Naive B cell (primary cell): ENCODE results near the gene WIPF3. TPM values are rescaled to one million over a fixed set of nuclear protein-coding genes. Genes with fewer than 3 reads are reported as not detected.

Source experiments
- ATAC-seq, 2 donors: fragments of 150-1000 bp; cut with Tn5 transposase; 2 replicates each; pipeline ENCODE4 v1.10.0; 2021; ENCODE audit warnings: low read depth in 2 of 2, mild to moderate bottlenecking in 2 of 2, moderate library complexity in 2 of 2
- DNase-seq: peaks from one replicate; pipeline ENCODE4 v3.0.0; 2022
- H3K27ac Mint-ChIP-seq, 6 donors: one replicate each; pipeline ENCODE4 v1.8.0; 2020 to 2022; ENCODE audit warnings: mild to moderate bottlenecking in 6 of 6, mixed read lengths in 6 of 6, moderate library complexity in 5 of 6, inconsistent platforms in 2 of 6
- H3K27me3 Mint-ChIP-seq, 3 donors: one replicate each; pipeline ENCODE4 v1.8.0; 2021 to 2022; ENCODE audit warnings: mixed read lengths in 3 of 3, mild to moderate bottlenecking in 1 of 3
- H3K36me3 Mint-ChIP-seq, 2 donors: one replicate each; pipeline ENCODE4 v1.8.0; 2020 to 2022; ENCODE audit warnings: mixed read lengths in 2 of 2, inconsistent platforms in 1 of 2, mild to moderate bottlenecking in 1 of 2
- H3K4me1 Mint-ChIP-seq, 3 donors: one replicate each; pipeline ENCODE4 v1.8.0; 2020 to 2022; ENCODE audit warnings: mixed read lengths in 3 of 3, inconsistent platforms in 1 of 3, mild to moderate bottlenecking in 1 of 3, moderate library complexity in 1 of 3
- H3K4me3 Mint-ChIP-seq, 8 donors: one replicate each; pipeline ENCODE4 v1.8.0; 2020 to 2022; ENCODE audit warnings: mild to moderate bottlenecking in 8 of 8, mixed read lengths in 8 of 8, moderate library complexity in 8 of 8, inconsistent platforms in 2 of 8
- H3K9me3 Mint-ChIP-seq, 7 donors: one replicate each; pipeline ENCODE4 v1.8.0; 2020 to 2022; ENCODE audit warnings: mixed read lengths in 7 of 7, mild to moderate bottlenecking in 5 of 7, inconsistent platforms in 2 of 7, moderate library complexity in 1 of 7
- polyA plus RNA-seq, 6 donors: library from polyadenylated mRNA; unstranded; fragments of 300-500 nt; fragmentation: Illumina TruSeq; gene quantifications; one replicate each; pipeline ENCODE4 v1.2.3, GENCODE V29; 2021; ENCODE audit warnings: low read depth in 6 of 6

WIPF3 gene
- polyA plus RNA-seq, 6 donors from 2014 or later, result 0.16 TPM; not detected in 5

DNA sequence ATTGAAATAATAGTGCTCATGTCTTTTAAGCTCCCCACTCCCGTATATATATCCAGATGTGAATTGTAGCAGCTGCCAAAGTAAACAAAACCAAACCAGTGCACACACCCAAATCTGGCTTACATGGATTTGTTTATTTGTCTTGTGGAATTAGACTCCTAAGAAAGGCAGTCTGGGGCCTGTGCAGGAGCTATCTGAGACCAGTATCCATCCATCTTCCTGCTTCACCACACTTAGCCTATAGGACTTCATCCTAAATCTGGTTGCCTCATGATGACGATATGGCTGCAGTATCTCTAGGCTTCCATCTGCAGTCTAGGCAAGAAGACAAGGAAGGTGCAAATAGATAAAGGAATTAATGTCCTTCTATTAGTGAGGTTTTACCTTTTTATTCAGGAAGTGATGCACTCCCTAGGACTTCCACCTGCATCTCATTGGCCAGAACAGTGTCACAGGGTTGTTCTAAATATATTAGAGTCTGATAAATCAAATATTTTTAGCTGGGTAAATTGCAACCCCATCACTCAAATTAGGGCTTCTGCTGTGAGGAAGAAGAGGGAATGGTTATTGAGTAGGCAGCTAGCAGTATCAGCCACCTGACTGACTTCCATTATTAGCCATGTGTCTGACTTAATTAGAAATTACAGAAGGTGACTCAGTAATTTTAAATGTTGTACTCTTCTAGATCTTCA is 6.0 kb downstream of the WIPF3 start:
- Mint-ChIP-seq H3K4me3 (no peak overlapping the region), H3K27me3 (peaks cover 52 to 72% (median 60%) of the 10 kb centered on the region in 3 donors), H3K36me3 (no peaks in the 10 kb centered on the region), H3K4me1 (peaks cover 0 to 5% (median 0%) of the 10 kb centered on the region in 3 donors), H3K27ac (no peak overlapping the region), H3K9me3 (no peaks in the 10 kb centered on the region)
- no peak for DNase-seq
- ATAC-seq, result no peak

DNA sequence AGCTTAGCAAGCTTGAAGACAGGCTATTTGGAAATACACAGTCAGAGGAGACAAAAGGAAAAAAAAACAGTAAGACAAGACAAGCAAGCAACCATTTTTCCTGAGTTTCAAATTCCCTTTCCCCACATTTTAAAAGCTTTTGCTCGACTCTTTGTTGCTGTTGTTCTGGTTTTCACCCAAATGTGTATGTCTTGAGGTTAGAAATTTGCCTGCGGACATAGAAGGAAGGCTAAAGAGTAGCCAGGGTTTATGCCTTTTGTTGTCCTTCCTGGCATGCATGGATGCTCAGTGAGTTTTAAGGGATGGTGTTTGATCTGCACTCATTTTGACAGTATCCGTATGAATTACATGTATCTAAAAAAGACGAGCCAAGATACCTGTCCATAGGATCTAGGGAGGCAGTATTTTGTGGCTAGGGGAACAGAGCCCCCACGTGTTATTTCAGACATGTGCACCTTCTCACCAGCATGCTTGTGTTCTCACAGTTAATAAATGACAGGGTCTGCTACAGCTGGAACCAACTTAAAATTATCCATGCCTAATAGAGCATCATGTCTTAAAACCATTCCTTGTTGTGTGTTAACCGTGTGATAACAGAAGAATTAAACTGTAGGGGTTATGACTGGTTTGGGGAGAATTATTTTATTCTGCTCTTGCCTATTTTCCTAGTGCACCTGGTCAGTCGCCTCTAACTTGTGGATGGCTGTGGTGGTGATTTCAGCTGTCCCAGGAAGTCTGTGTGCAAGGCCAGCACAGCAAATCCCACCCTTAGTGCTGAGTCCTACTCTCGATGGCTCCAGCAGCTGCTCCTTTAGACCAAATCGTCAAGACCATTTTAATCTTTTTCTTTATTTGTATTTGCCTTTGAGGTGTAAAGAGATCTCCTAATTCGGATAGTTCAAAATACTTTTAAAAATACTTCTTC is 9.1 kb downstream of the WIPF3 start:
- Mint-ChIP-seq H3K36me3 (no peaks in the 10 kb centered on the region), H3K27ac (no peak overlapping the region), H3K4me1 (no peaks in the 10 kb centered on the region), H3K27me3 (peaks cover 24 to 44% (median 32%) of the 10 kb centered on the region in 3 donors), H3K9me3 (peaks cover 0 to 1% (median 0%) of the 10 kb centered on the region in 7 donors), H3K4me3 (no peak overlapping the region)
- DNase-seq, result no peak
- no peak for ATAC-seq

DNA sequence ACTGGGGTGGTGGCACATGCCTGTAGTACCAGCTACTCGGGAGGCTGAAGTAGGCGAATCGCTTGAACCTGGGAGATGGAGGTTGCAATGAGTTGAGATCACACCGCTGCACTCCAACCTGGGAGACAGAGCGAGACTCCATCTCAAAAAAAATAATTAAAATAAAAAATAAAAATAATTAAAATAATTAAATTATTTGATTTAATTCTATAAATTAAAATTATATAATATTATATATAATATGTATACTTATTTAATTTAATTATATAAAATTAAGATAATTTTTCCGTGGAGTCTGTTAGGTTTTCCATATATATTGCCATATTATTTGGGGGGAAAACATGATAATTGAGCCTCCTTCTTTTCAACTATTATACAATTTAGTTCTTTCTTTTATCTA is 12.0 kb downstream of the WIPF3 start:
- no peak for ATAC-seq
- peaks cover 10 to 46% (median 42%) of the 10 kb centered on the region in 3 donors for H3K27me3 Mint-ChIP-seq
- H3K4me1 Mint-ChIP-seq, result no peaks in the 10 kb centered on the region
- H3K27ac Mint-ChIP-seq, result no peak overlapping the region
- DNase-seq, result no peak
- H3K9me3 Mint-ChIP-seq, result peaks cover 0 to 2% (median 0%) of the 10 kb centered on the region in 7 donors
- no peak overlapping the region for H3K4me3 Mint-ChIP-seq
- H3K36me3 Mint-ChIP-seq, result no peaks in the 10 kb centered on the region

DNA sequence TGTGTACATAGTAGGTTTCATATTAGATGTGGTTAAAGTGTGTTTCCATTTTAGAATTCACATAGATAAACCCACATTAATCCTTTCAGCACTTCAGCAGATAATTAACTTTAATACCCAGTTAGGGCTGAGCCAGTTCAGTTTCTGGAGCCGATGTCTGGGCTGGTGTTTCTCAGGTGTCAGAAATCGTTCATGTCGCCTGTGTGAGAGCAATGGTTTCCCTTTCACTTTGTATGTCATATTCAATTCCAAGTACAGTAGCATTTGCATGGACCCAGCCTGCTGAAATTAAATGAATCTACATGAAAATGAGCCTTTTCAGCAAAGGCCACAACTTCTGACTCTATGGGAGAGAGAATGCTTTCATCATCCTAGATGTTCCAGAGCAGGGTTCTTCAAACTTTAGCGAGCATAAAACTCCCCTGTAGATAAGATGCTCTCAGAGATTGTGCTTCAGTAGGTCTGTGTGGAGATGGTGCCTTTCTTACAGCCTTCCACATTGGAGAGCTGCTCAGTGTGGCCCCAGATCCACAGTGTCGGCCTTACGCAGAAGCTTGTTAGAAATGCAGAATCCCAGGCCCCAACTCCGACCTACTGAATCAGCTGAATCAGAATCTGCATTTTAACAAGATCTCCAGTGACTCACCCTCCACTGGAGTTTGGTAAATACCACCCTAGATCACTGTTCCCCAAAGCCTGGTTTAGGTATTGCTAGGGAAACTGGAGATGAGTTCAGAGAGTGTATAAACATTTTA is 19.6 kb downstream of the WIPF3 start:
- Mint-ChIP-seq H3K36me3 (no peaks in the 10 kb centered on the region), H3K27ac (no peak overlapping the region), H3K4me1 (peaks cover 0 to 2% (median 0%) of the 10 kb centered on the region in 3 donors), H3K9me3 (peaks cover 0 to 2% (median 0%) of the 10 kb centered on the region in 7 donors), H3K27me3 (peaks cover 4 to 36% (median 21%) of the 10 kb centered on the region in 3 donors), H3K4me3 (peak overlapping the region in 5 of 8 donors; percentile 5 to 54 (median 46))
- no peak for ATAC-seq
- no peak for DNase-seq

DNA sequence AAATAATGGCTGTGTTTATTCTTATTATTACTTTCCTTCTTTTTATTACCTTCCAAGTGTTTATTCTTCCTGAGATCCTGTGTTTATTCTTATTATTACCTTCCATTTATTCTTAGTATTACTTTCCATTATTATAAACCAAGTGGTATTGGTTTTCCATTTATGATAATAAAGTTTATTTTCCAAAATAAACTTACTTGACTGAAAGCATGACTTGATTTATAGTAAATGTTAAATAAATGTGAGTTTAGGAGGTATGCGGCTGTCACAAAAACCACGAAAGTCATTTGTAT is 20.2 kb downstream of the WIPF3 start:
- peaks cover 9 to 31% (median 17%) of the 10 kb centered on the region in 3 donors for H3K27me3 Mint-ChIP-seq
- no peak overlapping the region for H3K4me3 Mint-ChIP-seq
- H3K9me3 Mint-ChIP-seq, result peaks cover 0 to 6% (median under 1%) of the 10 kb centered on the region in 7 donors
- peaks cover 0 to 2% (median 0%) of the 10 kb centered on the region in 3 donors for H3K4me1 Mint-ChIP-seq
- no peak overlapping the region for H3K27ac Mint-ChIP-seq
- no peaks in the 10 kb centered on the region for H3K36me3 Mint-ChIP-seq
- ATAC-seq (no peak), DNase-seq (no peak)

DNA sequence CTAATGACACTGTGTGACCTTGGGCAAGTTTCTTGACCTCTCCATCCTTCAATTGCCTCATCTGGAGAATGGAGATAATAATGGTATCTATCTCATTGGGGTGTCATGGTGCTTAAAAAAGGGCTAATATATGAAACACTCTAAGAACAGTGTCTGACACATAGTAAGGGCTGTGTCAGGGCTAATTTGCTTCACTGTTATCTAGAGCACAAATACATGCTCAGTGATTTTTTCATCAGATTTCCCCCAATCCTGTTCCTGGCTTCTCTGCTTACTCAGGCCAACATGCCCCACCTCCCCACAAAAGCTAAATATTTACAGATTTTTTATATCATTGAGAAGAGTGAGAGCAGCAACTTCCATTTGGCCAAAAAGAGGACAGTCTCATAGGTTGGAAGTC is 20.6 kb downstream of the WIPF3 start:
- ATAC-seq, result no peak
- DNase-seq, result no peak
- Mint-ChIP-seq H3K36me3 (no peaks in the 10 kb centered on the region), H3K9me3 (peaks cover 0 to 10% (median 0%) of the 10 kb centered on the region in 7 donors), H3K27ac (no peak overlapping the region), H3K4me1 (peaks cover 0 to 2% (median 0%) of the 10 kb centered on the region in 3 donors), H3K27me3 (peaks cover 8 to 27% (median 13%) of the 10 kb centered on the region in 3 donors), H3K4me3 (no peak overlapping the region)

DNA sequence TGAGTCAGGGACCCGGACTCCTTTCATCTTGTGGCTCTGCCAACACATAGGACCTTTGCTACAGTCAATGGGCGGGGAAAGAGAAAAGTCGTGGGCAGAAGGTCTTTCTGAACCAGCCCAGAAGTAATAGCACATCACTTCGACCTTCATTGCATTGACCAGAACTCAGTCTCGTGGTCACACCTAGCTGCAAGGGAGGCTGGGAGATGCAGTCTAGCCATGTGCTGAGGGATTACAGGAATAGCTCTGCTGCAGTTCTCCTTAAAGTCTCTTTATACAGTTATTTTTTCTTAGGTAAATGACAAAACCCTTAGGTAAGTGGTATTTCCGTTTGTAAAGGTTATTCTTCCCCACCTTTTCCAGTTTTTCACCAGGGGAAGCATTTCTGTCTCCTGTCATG is 25.4 kb downstream of the WIPF3 start:
- no peaks in the 10 kb centered on the region for H3K4me1 Mint-ChIP-seq
- peaks cover 0 to 17% (median 0%) of the 10 kb centered on the region in 7 donors for H3K9me3 Mint-ChIP-seq
- ATAC-seq (no peak), DNase-seq (no peak)
- H3K27ac Mint-ChIP-seq, result no peak overlapping the region
- peaks cover 0 to 15% (median 13%) of the 10 kb centered on the region in 3 donors for H3K27me3 Mint-ChIP-seq
- no peak overlapping the region for H3K4me3 Mint-ChIP-seq
- no peaks in the 10 kb centered on the region for H3K36me3 Mint-ChIP-seq

DNA sequence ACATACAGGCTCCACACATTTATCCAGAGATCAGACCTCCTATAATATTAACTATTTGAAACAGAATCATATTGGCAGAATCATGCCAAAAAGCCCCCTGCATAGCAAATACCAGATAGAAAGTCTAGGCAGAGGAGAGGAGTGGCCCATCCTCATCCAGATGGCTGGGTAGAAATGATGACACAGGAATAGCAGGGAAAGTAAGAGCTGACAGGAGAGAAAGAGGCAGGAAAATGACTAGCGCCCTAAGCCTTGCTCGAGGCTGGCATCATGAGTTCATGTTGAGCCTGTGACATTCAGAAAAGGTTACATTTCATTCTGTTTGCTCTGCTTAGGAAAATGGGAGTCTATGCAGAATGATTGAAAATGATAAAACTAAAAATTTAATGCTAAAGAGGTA is 27.6 kb downstream of the WIPF3 start:
- Mint-ChIP-seq H3K4me3 (no peak overlapping the region), H3K36me3 (no peaks in the 10 kb centered on the region), H3K27ac (no peak overlapping the region), H3K27me3 (peaks cover 4 to 15% (median 8%) of the 10 kb centered on the region in 3 donors), H3K9me3 (peaks cover 0 to 17% (median 0%) of the 10 kb centered on the region in 7 donors), H3K4me1 (no peaks in the 10 kb centered on the region)
- ATAC-seq (no peak), DNase-seq (no peak)

DNA sequence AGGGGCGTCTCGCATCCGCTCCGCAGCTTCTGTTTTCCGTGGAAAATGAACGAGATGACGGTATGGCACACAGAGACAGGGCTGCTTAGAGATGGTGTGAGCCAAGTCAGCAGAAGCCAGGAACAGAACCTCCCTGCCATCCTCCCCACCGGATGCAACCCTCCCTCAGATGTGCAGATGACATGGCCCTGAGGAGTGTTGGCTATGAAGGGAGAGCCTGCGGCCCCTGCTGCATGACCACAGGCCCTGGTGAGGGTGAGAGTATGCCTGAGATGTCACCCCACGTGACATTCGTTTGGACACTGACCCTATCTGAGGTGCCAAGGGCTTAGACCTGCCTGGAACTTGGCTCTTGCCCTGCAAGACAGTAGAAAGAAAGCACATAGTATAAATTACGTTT is 29.4 kb downstream of the WIPF3 start:
- ATAC-seq, result no peak

DNA sequence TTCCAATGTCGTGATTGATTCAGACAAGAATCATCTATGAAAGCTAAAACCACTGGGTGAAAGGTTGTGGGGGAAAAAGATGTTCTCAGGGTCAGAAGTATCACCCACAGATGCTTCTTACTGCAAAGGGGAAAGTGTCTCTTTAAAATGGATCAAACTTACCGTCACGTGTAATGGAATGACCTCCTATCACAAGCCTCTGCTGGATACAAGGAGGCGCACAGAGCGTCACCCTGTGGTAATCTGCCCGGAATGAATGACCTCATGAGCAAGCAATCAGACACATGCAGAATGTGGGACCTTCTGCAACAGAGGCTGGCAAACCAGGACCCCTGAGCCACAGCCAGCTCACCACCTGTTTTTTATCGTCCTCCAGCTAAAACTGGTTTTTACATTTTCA is 33.0 kb downstream of the WIPF3 start:
- Mint-ChIP-seq H3K27ac (no peak overlapping the region), H3K4me3 (no peak overlapping the region)
- ATAC-seq, result no peak

More for the DNA sequence above, 29.4 kb downstream of the WIPF3 start:
- H3K36me3 Mint-ChIP-seq, result no peaks in the 10 kb centered on the region
- DNase-seq, result no peak
- H3K27me3 Mint-ChIP-seq, result peaks cover 4 to 19% (median 9%) of the 10 kb centered on the region in 3 donors
- H3K27ac Mint-ChIP-seq, result no peak overlapping the region
- H3K9me3 Mint-ChIP-seq, result peaks cover 0 to 17% (median 0%) of the 10 kb centered on the region in 7 donors
- no peaks in the 10 kb centered on the region for H3K4me1 Mint-ChIP-seq
- no peak overlapping the region for H3K4me3 Mint-ChIP-seq

DNA sequence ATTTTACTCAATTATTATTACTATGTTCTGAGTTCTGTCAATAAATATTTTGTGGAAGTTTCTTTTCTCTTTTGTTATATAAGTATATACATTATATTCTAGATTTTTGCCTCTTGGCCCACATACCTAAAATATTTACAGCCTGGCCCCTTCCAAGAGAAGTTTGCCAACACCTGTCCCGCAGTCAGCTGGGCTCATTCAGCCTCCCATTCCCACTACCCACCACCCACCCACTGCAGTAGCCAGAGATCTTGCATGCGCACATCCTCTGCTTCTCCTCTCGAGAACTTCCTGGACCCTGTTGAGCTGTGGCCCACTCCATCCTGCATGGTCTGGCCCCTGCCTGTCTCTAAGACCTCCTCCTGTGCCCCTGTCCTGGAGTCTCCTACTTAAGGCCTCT is 33.6 kb downstream of the WIPF3 start:
- peaks cover 19 to 23% (median 19%) of the 10 kb centered on the region in 3 donors for H3K27me3 Mint-ChIP-seq
- H3K4me1 Mint-ChIP-seq, result no peaks in the 10 kb centered on the region
- no peaks in the 10 kb centered on the region for H3K36me3 Mint-ChIP-seq
- no peaks in the 10 kb centered on the region for H3K9me3 Mint-ChIP-seq
- peak overlapping the region in 1 of 6 donors; percentile 77 for H3K27ac Mint-ChIP-seq
- H3K4me3 Mint-ChIP-seq, result no peak overlapping the region
- ATAC-seq (no peak), DNase-seq (no peak)

More for the DNA sequence above, 33.0 kb downstream of the WIPF3 start:
- no peaks in the 10 kb centered on the region for H3K4me1 Mint-ChIP-seq
- H3K36me3 Mint-ChIP-seq, result no peaks in the 10 kb centered on the region
- DNase-seq, result no peak
- H3K9me3 Mint-ChIP-seq, result no peaks in the 10 kb centered on the region
- H3K27me3 Mint-ChIP-seq, result peaks cover 15 to 21% (median 18%) of the 10 kb centered on the region in 3 donors

DNA sequence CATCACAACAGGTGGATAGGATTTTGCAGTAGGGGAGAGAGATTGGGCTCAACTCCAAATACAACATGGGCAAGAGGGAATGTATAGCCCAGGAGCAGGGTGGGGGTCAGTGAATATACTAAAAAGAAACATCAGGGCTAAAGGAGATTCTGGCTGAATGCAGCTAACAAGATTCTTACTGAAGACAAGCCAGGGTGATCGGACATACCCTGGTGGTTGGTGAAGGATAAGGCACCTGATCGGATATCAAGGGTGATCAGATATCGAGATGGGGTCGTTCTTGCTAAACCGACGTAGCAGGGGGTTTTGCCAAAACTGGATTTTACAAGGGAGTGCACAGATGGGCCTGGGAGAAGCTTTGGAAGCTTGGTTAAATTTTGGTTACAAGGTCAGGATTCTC is 34.4 kb downstream of the WIPF3 start:
- DNase-seq (no peak), ATAC-seq (no peak)
- peaks cover 26 to 28% (median 27%) of the 10 kb centered on the region in 3 donors for H3K27me3 Mint-ChIP-seq
- H3K4me3 Mint-ChIP-seq, result no peak overlapping the region
- H3K36me3 Mint-ChIP-seq, result no peaks in the 10 kb centered on the region
- no peak overlapping the region for H3K27ac Mint-ChIP-seq
- no peaks in the 10 kb centered on the region for H3K4me1 Mint-ChIP-seq
- no peaks in the 10 kb centered on the region for H3K9me3 Mint-ChIP-seq
